GM21423 (cell line): ENCODE measurements around the gene SLC39A1.

ENCODE experiments used
- ATAC-seq: cut with Tn5 transposase; IDR thresholded peaks from one replicate; pipeline ENCODE4 v1.9.1; 2021; ENCODE audit warnings: mild to moderate bottlenecking, moderate library complexity; ENCODE audit not compliant: unreplicated experiment

SLC39A1 gene

GRCh38 chr1:153953859-153954365, 9.4 kb downstream of the SLC39A1 start:
- no peak for ATAC-seq

GRCh38 chr1:153951801-153952200, 11.5 kb downstream of the SLC39A1 start:
- ATAC-seq, result no peak

GRCh38 chr1:153951183-153951582, 12.2 kb downstream of the SLC39A1 start:
- ATAC-seq, result no peak

GRCh38 chr1:153946622-153947241, 16.6 kb downstream of the SLC39A1 start, which contains the start of gene DENND4B:
Gene DENND4B (minus strand): TSS chr1:153946718. CDS start chr1:153944374, 2,344 bp downstream.
- ATAC-seq, result peak; percentile 61

GRCh38 chr1:153945795-153946621, 17.3 kb downstream of the SLC39A1 start:
- peak; percentile 67 for ATAC-seq

- ATAC-seq, result no peak
These were observed 18.1 kb downstream of the SLC39A1 start for GRCh38 chr1:153945131-153945794.

- ATAC-seq, result no peak
These were observed 18.6 kb downstream of the SLC39A1 start for GRCh38 chr1:153944827-153945117.

GRCh38 chr1:153944005-153944826, 19.1 kb downstream of the SLC39A1 start:
- no peak for ATAC-seq

- no peak for ATAC-seq
These were observed 20.4 kb downstream of the SLC39A1 start for GRCh38 chr1:153942766-153943549.

- no peak for ATAC-seq
These were observed 21.3 kb downstream of the SLC39A1 start for GRCh38 chr1:153941826-153942725.

- no peak for ATAC-seq
These were observed 22.6 kb downstream of the SLC39A1 start for GRCh38 chr1:153940756-153941155.

GRCh38 chr1:153939476-153939875, 23.9 kb downstream of the SLC39A1 start:
- ATAC-seq, result no peak

- ATAC-seq, result no peak
These were observed 24.3 kb downstream of the SLC39A1 start for GRCh38 chr1:153938996-153939395.

- no peak for ATAC-seq
These were observed 26.0 kb downstream of the SLC39A1 start for GRCh38 chr1:153937331-153937730.

- no peak for ATAC-seq
These were observed 27.1 kb downstream of the SLC39A1 start for GRCh38 chr1:153936011-153936802.

GRCh38 chr1:153934746-153935145, 28.6 kb downstream of the SLC39A1 start:
- no peak for ATAC-seq

GRCh38 chr1:153933955-153934354, 29.4 kb downstream of the SLC39A1 start:
- ATAC-seq, result no peak

- no peak for ATAC-seq
These were observed 29.9 kb downstream of the SLC39A1 start for GRCh38 chr1:153933430-153933829.
